NCI-H2227 treated with DMSO at 0.1 percent for 48 hours (cell line): ENCODE results near the gene BCAP31.

Source experiments
- DNase-seq: peaks from one replicate; lab custom pipeline; 2025; lab: John Stamatoyannopoulos, UW

BCAP31 gene

GRCh38 chrX:153724252-153725038 lies at the start of gene BCAP31, which contains the start of gene ABCD1:
Gene BCAP31 (minus strand): TSS chrX:153724387. CDS start chrX:153723244, 1,143 bp downstream.
Gene ABCD1 (plus strand): TSS chrX:153724856. CDS start chrX:153725267, 411 bp downstream.
- peak; percentile 91 for DNase-seq

- no peak for DNase-seq
Measured at GRCh38 chrX:153773218-153773611, 49.0 kb upstream of the BCAP31 start.

GRCh38 chrX:153772316-153773217 lies 48.4 kb upstream of the BCAP31 start:
- no peak for DNase-seq

GRCh38 chrX:153771415-153772315 lies 47.5 kb upstream of the BCAP31 start:
- no peak for DNase-seq

- no peak for DNase-seq
Measured at GRCh38 chrX:153770601-153771414, 46.6 kb upstream of the BCAP31 start.

- DNase-seq = no peak
Measured at GRCh38 chrX:153769865-153770600, 45.8 kb upstream of the BCAP31 start.

GRCh38 chrX:153769158-153769864 lies 45.1 kb upstream of the BCAP31 start:
- no peak for DNase-seq

- DNase-seq = no peak
Measured at GRCh38 chrX:153768311-153769157, 44.3 kb upstream of the BCAP31 start.

- no peak for DNase-seq
Measured at GRCh38 chrX:153767674-153768055, 43.5 kb upstream of the BCAP31 start.

- no peak for DNase-seq
Measured at GRCh38 chrX:153766871-153767673, 42.9 kb upstream of the BCAP31 start.

GRCh38 chrX:153766098-153766817 lies 42.1 kb upstream of the BCAP31 start:
- DNase-seq = peak; percentile 49

- DNase-seq = no peak
Measured at GRCh38 chrX:153765138-153766079, 41.2 kb upstream of the BCAP31 start.

GRCh38 chrX:153764786-153765137 lies 40.6 kb upstream of the BCAP31 start:
- DNase-seq = no peak

GRCh38 chrX:153763989-153764755 lies 40.0 kb upstream of the BCAP31 start, which contains the start of gene PLXNB3:
Gene PLXNB3 (plus strand): TSS chrX:153764249. CDS start chrX:153765536, 1,287 bp downstream.
- peak; percentile 42 for DNase-seq

GRCh38 chrX:153763298-153763932 lies 39.2 kb upstream of the BCAP31 start:
- DNase-seq = no peak
